ENCODE measurements around the gene CDCA3.

Gene CDCA3

DNA sequence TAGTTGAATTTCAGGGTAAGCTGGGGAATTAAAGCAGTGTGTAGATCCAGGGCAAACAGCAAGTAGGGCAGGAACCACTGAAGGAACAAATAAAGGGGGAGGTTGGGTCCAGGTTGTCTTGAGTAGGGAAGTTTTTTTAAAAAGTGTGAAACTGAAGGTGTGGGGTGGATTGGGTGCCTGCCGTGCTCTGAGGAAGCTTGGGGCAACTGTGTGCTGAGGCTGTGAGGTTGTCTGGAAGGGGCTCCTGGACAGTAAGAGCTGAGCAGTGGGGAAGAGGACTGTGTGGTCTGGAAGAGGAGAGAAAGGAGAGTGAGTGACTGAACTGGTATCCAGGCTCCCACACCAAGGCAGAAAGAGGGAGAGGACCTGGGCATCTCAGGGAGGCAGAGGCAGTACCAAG, 40.3 kb downstream of the CDCA3 start:
- H3K4me1 ChIP-seq (ENCODE audit: control insufficient read depth, insufficient read depth, low read length, poor library complexity, severe bottlenecking), result no peaks in the 10 kb centered on the region

DNA sequence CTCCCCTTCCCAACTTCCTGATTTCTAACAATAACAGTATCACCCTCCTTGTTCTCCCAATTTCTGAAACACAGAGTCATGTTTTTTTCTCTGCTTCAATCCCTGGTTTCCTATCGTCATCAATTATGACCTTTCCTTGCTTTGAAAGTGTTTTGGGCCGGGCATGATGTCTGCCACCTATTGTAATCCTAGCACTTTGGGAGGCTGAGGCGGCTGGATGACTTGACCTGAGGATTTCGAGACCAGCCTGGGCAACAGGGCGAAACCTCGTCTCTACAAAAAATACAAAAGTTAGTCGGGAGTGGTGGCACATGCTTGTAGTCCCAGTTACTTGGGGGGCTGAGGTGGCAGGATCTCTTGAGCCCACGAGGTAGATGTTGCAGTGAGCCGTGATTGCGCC, 42.0 kb downstream of the CDCA3 start:
- Histone ChIP-seq H3K27me3 (replicated peaks; ENCODE audit: control insufficient read depth, insufficient read depth, low read length, poor library complexity, severe bottlenecking) (no peaks in the 10 kb centered on the region), H3K27ac (ENCODE audit: insufficient read depth, low read length, poor library complexity, severe bottlenecking) (no peak overlapping the region), H3K9me3 (ENCODE audit: control insufficient read depth, low read length) (no peaks in the 10 kb centered on the region), H3K4me1 (ENCODE audit: control insufficient read depth, insufficient read depth, low read length, poor library complexity, severe bottlenecking) (no peaks in the 10 kb centered on the region), H3K36me3 (ENCODE audit: control insufficient read depth, insufficient read depth, low read length) (peaks cover 22% of the 10 kb centered on the region), H3K4me3 (ENCODE audit: insufficient read depth, low read depth, low read length, poor library complexity, severe bottlenecking) (no peak overlapping the region)
- DNase-seq, result no peak

More for the DNA sequence above, 40.3 kb downstream of the CDCA3 start:
- H3K27ac ChIP-seq (ENCODE audit: insufficient read depth, low read length, poor library complexity, severe bottlenecking), result no peak overlapping the region
- H3K4me3 ChIP-seq (ENCODE audit: insufficient read depth, low read depth, low read length, poor library complexity, severe bottlenecking), result no peak overlapping the region
- peaks cover 31% of the 10 kb centered on the region for H3K36me3 ChIP-seq (ENCODE audit: control insufficient read depth, insufficient read depth, low read length)
- H3K9me3 ChIP-seq (ENCODE audit: control insufficient read depth, low read length), result no peaks in the 10 kb centered on the region
- no peak for DNase-seq
- H3K27me3 ChIP-seq (replicated peaks; ENCODE audit: control insufficient read depth, insufficient read depth, low read length, poor library complexity, severe bottlenecking), result no peaks in the 10 kb centered on the region

DNA sequence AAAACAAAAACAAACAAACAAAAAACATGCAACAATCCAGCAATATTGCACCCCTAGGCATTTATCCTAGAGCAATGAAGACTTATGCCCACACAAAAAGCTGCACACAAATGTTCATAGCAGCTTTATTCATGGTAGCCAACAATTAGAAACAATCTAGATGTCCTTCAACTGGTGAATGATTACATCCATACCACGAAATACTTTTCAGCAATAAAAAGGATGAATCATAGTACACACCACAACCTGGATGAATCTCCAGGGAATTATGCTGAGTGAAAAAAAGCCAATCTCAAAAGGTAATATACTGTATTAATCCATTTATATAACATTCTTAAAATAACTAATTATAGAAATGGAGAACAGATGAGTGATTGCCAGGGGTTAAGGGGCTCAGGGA, 43.9 kb downstream of the CDCA3 start:
- Histone ChIP-seq H3K9me3 (ENCODE audit: control insufficient read depth, low read length) (no peaks in the 10 kb centered on the region), H3K27ac (ENCODE audit: insufficient read depth, low read length, poor library complexity, severe bottlenecking) (no peak overlapping the region), H3K27me3 (replicated peaks; ENCODE audit: control insufficient read depth, insufficient read depth, low read length, poor library complexity, severe bottlenecking) (no peaks in the 10 kb centered on the region), H3K36me3 (ENCODE audit: control insufficient read depth, insufficient read depth, low read length) (peaks cover 33% of the 10 kb centered on the region), H3K4me3 (ENCODE audit: insufficient read depth, low read depth, low read length, poor library complexity, severe bottlenecking) (no peak overlapping the region), H3K4me1 (ENCODE audit: control insufficient read depth, insufficient read depth, low read length, poor library complexity, severe bottlenecking) (no peaks in the 10 kb centered on the region)
- no peak for DNase-seq

DNA sequence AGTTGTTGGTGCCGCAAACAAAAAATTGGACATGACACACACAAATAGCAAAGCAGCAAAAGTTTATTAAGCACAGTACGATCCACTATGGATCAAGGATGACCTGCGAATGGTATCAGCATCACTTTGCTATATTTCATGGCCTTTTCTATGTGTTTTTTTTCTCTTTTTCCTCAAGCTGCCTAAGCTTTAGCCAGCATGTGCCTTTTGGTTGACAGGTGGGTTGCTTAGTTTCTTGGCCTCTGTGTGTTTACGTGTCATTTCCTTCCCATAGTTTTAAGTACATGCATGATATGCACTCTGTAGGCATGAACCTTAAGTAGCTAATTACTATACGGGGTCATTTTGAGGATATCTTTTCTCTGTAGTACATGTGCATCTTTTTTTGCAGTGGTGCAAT, 51.9 kb downstream of the CDCA3 start:
- DNase-seq, result no peak
- Histone ChIP-seq H3K9me3 (ENCODE audit: control insufficient read depth, low read length) (no peaks in the 10 kb centered on the region), H3K36me3 (ENCODE audit: control insufficient read depth, insufficient read depth, low read length) (peaks cover 66% of the 10 kb centered on the region), H3K27ac (ENCODE audit: insufficient read depth, low read length, poor library complexity, severe bottlenecking) (no peak overlapping the region), H3K4me1 (ENCODE audit: control insufficient read depth, insufficient read depth, low read length, poor library complexity, severe bottlenecking) (no peaks in the 10 kb centered on the region), H3K27me3 (replicated peaks; ENCODE audit: control insufficient read depth, insufficient read depth, low read length, poor library complexity, severe bottlenecking) (no peaks in the 10 kb centered on the region), H3K4me3 (ENCODE audit: insufficient read depth, low read depth, low read length, poor library complexity, severe bottlenecking) (no peak overlapping the region)

Measured in effector memory CD4-positive, alpha-beta T cell (primary cell).